Measurements from ENCODE around the gene M1AP.

The M1AP gene

DNA sequence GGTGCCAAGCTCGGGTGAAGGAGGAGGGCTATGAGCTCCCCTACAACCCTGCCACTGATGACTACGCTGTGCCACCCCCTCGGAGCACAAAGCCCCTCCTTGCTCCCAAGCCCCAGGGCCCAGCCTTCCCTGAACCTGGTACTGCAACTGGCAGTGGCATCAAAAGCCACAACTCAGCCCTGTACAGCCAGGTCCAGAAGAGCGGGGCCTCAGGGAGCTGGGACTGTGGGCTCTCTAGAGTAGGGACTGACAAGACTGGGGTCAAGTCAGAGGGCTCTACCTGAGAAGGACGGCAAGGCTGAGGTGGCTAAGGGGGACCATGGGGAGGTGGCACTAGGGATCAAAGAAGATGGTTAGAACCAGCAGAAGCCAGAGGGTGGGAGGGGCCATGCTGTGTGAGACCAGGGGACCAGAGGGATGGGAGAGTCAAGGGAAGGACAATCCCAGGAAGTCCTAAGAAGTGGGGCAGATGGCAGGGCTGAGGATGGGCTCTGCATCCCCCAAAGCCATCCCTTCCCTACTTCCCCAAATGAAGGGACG is 91.2 kb downstream of the M1AP start:
- H2AFZ ChIP-seq (ENCODE audit: low read depth, low read length), result no peak overlapping the region
- H3K27me3 ChIP-seq (ENCODE audit: insufficient read depth, low read length, poor library complexity), result peaks cover 7% of the 10 kb centered on the region
- peaks cover 22% of the 10 kb centered on the region for H3K4me1 ChIP-seq (ENCODE audit: insufficient read depth, low read length)
- H3K4me3 ChIP-seq (ENCODE audit: low read depth in 1 of 2, low read length in 2 of 2), result no peak overlapping the region
- H3K9ac ChIP-seq (ENCODE audit: low read depth, low read length), result no peak overlapping the region
- H3K4me2 ChIP-seq (ENCODE audit: insufficient read depth, low read length), result no peak overlapping the region
- TF ChIP-seq EZH2 (IDR thresholded peaks at IDR 0.05; ENCODE audit: borderline replicate concordance, low read depth, low read length, severe bottlenecking) (no peak), CTCF (IDR thresholded peaks at IDR 0.05; ENCODE audit: borderline replicate concordance, extremely low read depth, low read length, poor library complexity, severe bottlenecking) (no peak)
- H3K79me2 ChIP-seq (ENCODE audit: insufficient read depth, low read length), result peaks cover 13% of the 10 kb centered on the region
- DNase-seq (no peak), ATAC-seq (ENCODE audit: insufficient read depth, low read depth) (no peak)
- H4K20me1 ChIP-seq (ENCODE audit: insufficient read depth, low read length), result peaks cover 14% of the 10 kb centered on the region; the same call in 1 of the 2 replicates
- no peak overlapping the region for H3K27ac ChIP-seq (ENCODE audit: low read length)
- H3K36me3 ChIP-seq (ENCODE audit: insufficient read depth, low read length), result peaks cover 11% of the 10 kb centered on the region
- H3K9me3 ChIP-seq (ENCODE audit: insufficient read depth, low read length, severe bottlenecking), result no peaks in the 10 kb centered on the region

DNA sequence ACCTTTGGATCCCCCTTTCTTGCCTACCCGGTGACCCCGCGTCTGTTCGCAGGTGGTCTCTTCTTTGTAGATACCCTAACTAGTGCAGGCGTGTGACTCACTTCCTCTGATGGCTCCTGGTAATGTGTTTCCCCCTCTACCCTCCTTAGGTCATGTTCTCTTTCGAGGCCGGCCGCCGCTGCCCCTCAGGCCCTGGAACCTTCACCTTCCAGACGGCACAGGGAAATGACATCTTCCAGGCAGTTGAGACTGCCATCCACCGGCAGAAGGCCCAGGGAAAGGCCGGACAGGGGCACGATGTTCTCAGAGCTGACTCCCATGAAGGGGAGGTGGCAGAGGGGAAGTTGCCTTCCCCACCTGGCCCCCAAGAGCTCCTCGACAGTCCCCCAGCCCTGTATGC is 92.0 kb downstream of the M1AP start:
- H3K4me2 ChIP-seq (ENCODE audit: insufficient read depth, low read length), result peak overlapping the region; percentile 98
- TF ChIP-seq CTCF (IDR thresholded peaks at IDR 0.05; ENCODE audit: borderline replicate concordance, extremely low read depth, low read length, poor library complexity, severe bottlenecking) (no peak), EZH2 (IDR thresholded peaks at IDR 0.05; ENCODE audit: borderline replicate concordance, low read depth, low read length, severe bottlenecking) (no peak)
- DNase-seq (no peak), ATAC-seq (ENCODE audit: insufficient read depth, low read depth) (no peak)
- H3K36me3 ChIP-seq (ENCODE audit: insufficient read depth, low read length), result peaks cover 11% of the 10 kb centered on the region
- no peak overlapping the region for H3K4me3 ChIP-seq (ENCODE audit: low read depth in 1 of 2, low read length in 2 of 2)
- H3K27ac ChIP-seq (ENCODE audit: low read length), result no peak overlapping the region
- peaks cover 13% of the 10 kb centered on the region for H3K79me2 ChIP-seq (ENCODE audit: insufficient read depth, low read length)
- no peaks in the 10 kb centered on the region for H3K9me3 ChIP-seq (ENCODE audit: insufficient read depth, low read length, severe bottlenecking)
- H4K20me1 ChIP-seq (ENCODE audit: insufficient read depth, low read length), result peaks cover 14% of the 10 kb centered on the region; the same call in 1 of the 2 replicates
- H3K4me1 ChIP-seq (ENCODE audit: insufficient read depth, low read length), result peaks cover 22% of the 10 kb centered on the region
- H3K9ac ChIP-seq (ENCODE audit: low read depth, low read length), result no peak overlapping the region
- H3K27me3 ChIP-seq (ENCODE audit: insufficient read depth, low read length, poor library complexity), result peaks cover under 1% of the 10 kb centered on the region
- no peak overlapping the region for H2AFZ ChIP-seq (ENCODE audit: low read depth, low read length)

- Histone ChIP-seq H3K79me2 (ENCODE audit: insufficient read depth, low read length) (peaks cover 13% of the 10 kb centered on the region), H3K9ac (ENCODE audit: low read depth, low read length) (peak overlapping the region; percentile 77), H4K20me1 (ENCODE audit: insufficient read depth, low read length) (peaks cover 14% of the 10 kb centered on the region; the same call in 1 of the 2 replicates), H3K4me2 (ENCODE audit: insufficient read depth, low read length) (peak overlapping the region; percentile 98), H2AFZ (ENCODE audit: low read depth, low read length) (no peak overlapping the region), H3K27ac (ENCODE audit: low read length) (0 out of 2 replicates have a peak overlapping the region, but pooled peaks have one; percentile 76), H3K9me3 (ENCODE audit: insufficient read depth, low read length, severe bottlenecking) (no peaks in the 10 kb centered on the region), H3K27me3 (ENCODE audit: insufficient read depth, low read length, poor library complexity) (no peaks in the 10 kb centered on the region), H3K36me3 (ENCODE audit: insufficient read depth, low read length) (peaks cover 11% of the 10 kb centered on the region), H3K4me3 (ENCODE audit: low read depth in 1 of 2, low read length in 2 of 2) (peak overlapping the region; percentile 55 to 83; a peak in 3 of 4 replicates), H3K4me1 (ENCODE audit: insufficient read depth, low read length) (peaks cover 22% of the 10 kb centered on the region)
- DNase-seq (no peak), ATAC-seq (ENCODE audit: insufficient read depth, low read depth) (no peak)
- TF ChIP-seq CTCF (IDR thresholded peaks at IDR 0.05; ENCODE audit: borderline replicate concordance, extremely low read depth, low read length, poor library complexity, severe bottlenecking), result no peak
- TF ChIP-seq EZH2 (IDR thresholded peaks at IDR 0.05; ENCODE audit: borderline replicate concordance, low read depth, low read length, severe bottlenecking), result no peak
Observed at GRCh38 chr2:74555610-74556103, 92.5 kb downstream of the M1AP start.

Data from DND-41 (cell line).